Measurements from ENCODE around the gene SFT2D1.

The SFT2D1 gene

GRCh38 chr6:166314454-166314853, 27.9 kb downstream of the SFT2D1 start:
- TF ChIP-seq CTCF (IDR thresholded peaks at IDR 0.05; ENCODE audit: extremely low read depth, insufficient read depth, missing control alignments): no peak
- no peak for DNase-seq (ENCODE audit: low spot score)
- in situ Hi-C loops (cut with MboI; ENCODE audit: low pct_unique_long_range_greater_than_20kb, low sequenced_read_pairs, unreplicated experiment): no loop called here

GRCh38 chr6:166313255-166314070, 28.9 kb downstream of the SFT2D1 start:
- DNase-seq (ENCODE audit: low spot score): peak; percentile 83
- in situ Hi-C loops (cut with MboI; ENCODE audit: low pct_unique_long_range_greater_than_20kb, low sequenced_read_pairs, unreplicated experiment): no loop called here
- TF ChIP-seq CTCF (IDR thresholded peaks at IDR 0.05; ENCODE audit: extremely low read depth, insufficient read depth, missing control alignments): peak; percentile 79

GRCh38 chr6:166312832-166313231, 29.5 kb downstream of the SFT2D1 start:
- no peak for TF ChIP-seq CTCF (IDR thresholded peaks at IDR 0.05; ENCODE audit: extremely low read depth, insufficient read depth, missing control alignments)
- DNase-seq (ENCODE audit: low spot score): no peak
- in situ Hi-C loops (cut with MboI; ENCODE audit: low pct_unique_long_range_greater_than_20kb, low sequenced_read_pairs, unreplicated experiment): no loop called here

DNA sequence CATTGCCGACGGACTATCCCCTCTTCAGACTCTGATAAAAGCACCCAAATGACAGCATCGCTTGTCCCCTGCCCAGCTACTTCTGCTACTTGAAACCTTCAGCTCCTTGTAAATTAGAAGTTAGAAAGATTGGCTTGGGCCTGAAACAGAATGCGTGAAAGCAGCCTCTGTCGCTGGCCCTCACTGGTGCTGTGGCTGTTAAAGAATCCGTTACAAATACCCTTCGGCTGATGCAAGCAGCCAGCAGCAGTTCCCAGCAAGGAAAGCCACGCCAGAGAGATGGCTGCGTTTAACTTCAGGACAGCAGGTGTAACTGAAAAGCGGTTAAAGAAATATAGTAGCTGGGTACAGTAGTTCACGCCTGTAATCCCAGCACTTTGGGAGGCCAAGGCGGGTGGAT, 31.7 kb downstream of the SFT2D1 start:
- DNase-seq (ENCODE audit: low spot score): no peak
- in situ Hi-C loops (cut with MboI; ENCODE audit: low pct_unique_long_range_greater_than_20kb, low sequenced_read_pairs, unreplicated experiment): no loop called here
- TF ChIP-seq CTCF (IDR thresholded peaks at IDR 0.05; ENCODE audit: extremely low read depth, insufficient read depth, missing control alignments): no peak

GRCh38 chr6:166309977-166310376, 32.4 kb downstream of the SFT2D1 start:
- in situ Hi-C loops (cut with MboI; ENCODE audit: low pct_unique_long_range_greater_than_20kb, low sequenced_read_pairs, unreplicated experiment): no loop called here
- no peak for DNase-seq (ENCODE audit: low spot score)
- TF ChIP-seq CTCF (IDR thresholded peaks at IDR 0.05; ENCODE audit: extremely low read depth, insufficient read depth, missing control alignments): no peak

DNA sequence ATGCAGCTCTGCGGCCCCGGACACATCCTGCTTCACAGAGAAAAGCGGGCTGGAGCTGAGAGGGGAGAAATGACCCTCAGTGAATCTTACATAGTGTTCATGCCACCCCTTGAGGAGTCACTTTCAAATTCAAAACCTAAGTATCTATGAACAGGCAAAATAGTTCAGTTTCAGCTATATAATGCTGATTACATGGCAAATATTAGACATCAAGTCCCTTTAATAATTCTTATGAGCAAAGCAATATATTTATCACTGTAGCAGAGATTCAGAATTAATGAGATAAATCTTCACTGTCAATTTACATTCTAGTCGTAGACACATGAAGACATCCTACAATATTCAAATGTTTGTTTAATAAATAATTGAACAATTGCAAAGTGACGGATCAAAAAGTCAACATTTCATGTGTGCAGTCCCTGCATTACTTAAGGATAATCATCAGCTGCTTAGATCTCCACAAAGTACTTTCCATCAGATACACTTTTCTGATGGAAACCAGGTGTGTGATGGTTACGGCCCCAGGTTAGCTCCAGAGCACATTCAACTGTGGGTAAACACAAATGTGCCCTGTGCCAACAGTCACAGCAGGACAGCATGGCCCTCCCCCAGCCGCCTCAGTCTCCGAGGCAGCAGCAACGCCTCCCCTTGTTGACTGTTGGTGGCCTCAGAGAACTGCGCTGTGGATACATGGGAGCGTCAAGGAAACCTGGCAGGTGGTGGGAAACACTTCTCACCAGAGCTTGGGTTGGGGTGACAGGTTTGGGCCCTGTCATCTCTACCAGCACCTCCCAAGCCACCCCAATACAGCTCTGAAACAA, 33.4 kb downstream of the SFT2D1 start:
- in situ Hi-C loops (cut with MboI; ENCODE audit: low pct_unique_long_range_greater_than_20kb, low sequenced_read_pairs, unreplicated experiment): no loop called here
- no peak for TF ChIP-seq CTCF (IDR thresholded peaks at IDR 0.05; ENCODE audit: extremely low read depth, insufficient read depth, missing control alignments)
- DNase-seq (ENCODE audit: low spot score): no peak

Measured in GM13977 (cell line).